Gastroesophageal sphincter (tissue), 4 donors: ENCODE data around the gene SCIMP. TPM values are rescaled to one million over a fixed set of nuclear protein-coding genes. Genes with fewer than 3 reads are reported as not detected.
"Not testable (repeated sequence)": the region's sequence is repeated elsewhere in the genome, so short reads cannot be mapped to it uniquely, and the experiment has no call there.

Source experiments
- ATAC-seq: fragments of 150-250 bp; one replicate; pipeline ENCODE4 v1.9.1; 2016; ENCODE audit warnings: mild to moderate bottlenecking, moderate library complexity
- H3K27ac ChIP-seq, 4 donors: fragments of 200-600 bp; sonication (generic) in 3 of 4; 1 replicate in 3 of 4; 2 replicates in 1 of 4; pipeline ENCODE4 v1.5.1; 2016 to 2019
- H3K27me3 ChIP-seq: fragments of 200-600 bp; sonication (generic); one replicate; pipeline ENCODE4 v1.5.1; 2019
- H3K36me3 ChIP-seq, 2 donors: fragments of 200-600 bp; sonication (generic); one replicate each; pipeline ENCODE4 v1.5.1; 2019; ENCODE audit warnings: control low read depth in 1 of 2
- H3K4me1 ChIP-seq, 3 donors: fragments of 200-600 bp; sonication (generic); 1 replicate in 2 of 3; 2 replicates in 1 of 3; pipeline ENCODE4 v1.5.1; 2016 to 2019; ENCODE audit warnings: control low read depth in 2 of 3
- H3K4me3 ChIP-seq, 2 donors: fragments of 200-600 bp; sonication (generic); one replicate each; pipeline ENCODE4 v1.5.1; 2019; ENCODE audit warnings: mild to moderate bottlenecking in 1 of 2, moderate library complexity in 1 of 2
- H3K9me3 ChIP-seq, 3 donors: fragments of 200-600 bp; sonication (generic); one replicate each; pipeline ENCODE4 v1.5.1; 2017 to 2019; ENCODE audit warnings: control low read depth in 2 of 3
- EP300 ChIP-seq: sonication (generic); formaldehyde crosslinking; IDR thresholded peaks from one replicate; pipeline ENCODE4 v1.6.1; 2017; ENCODE audit warnings: antibody characterized with exemption, mild to moderate bottlenecking
- POLR2A ChIP-seq, 2 donors: fragments of 450-650 bp; IDR thresholded peaks; one replicate each; pipeline ENCODE4 v1.6.1; 2017; ENCODE audit warnings: antibody characterized with exemption in 2 of 2, mild to moderate bottlenecking in 2 of 2, moderate library complexity in 1 of 2
- POLR2AphosphoS5 ChIP-seq: sonication (generic); formaldehyde crosslinking; IDR thresholded peaks from one replicate; pipeline ENCODE4 v1.6.1; 2017; ENCODE audit warnings: antibody characterized with exemption
- WGBS, 2 donors: methylation state at CpG; one replicate each; pipeline ENCODE4 v1.1.5; 2018; ENCODE audit warnings: low coverage in 1 of 2; 5-methylcytosine and 5-hydroxymethylcytosine counted together
- total RNA-seq, 4 donors: library from RNA; depleted of rRNA; stranded (reverse); fragments of >200 nt; gene quantifications; one replicate each; pipeline ENCODE4 v1.1.0, GENCODE V29; 2016
- TF ChIP-seq, protein P1 (sequence below), 4 experiments: fragments of 200-600 bp in 2 of 4; fragments of 450-650 bp in 2 of 4; sonication (generic) in 1 of 4; IDR thresholded peaks; one replicate each; pipeline ENCODE4 v1.5.1; 2017 to 2019; ENCODE audit warnings: antibody characterized with exemption in 4 of 4, mild to moderate bottlenecking in 2 of 4, moderate library complexity in 2 of 4

The SCIMP gene
- total RNA-seq, 4 donors from 2014 or later: 0.49 to 2.2 (median 1.9) TPM; not detected in 1

DNA sequence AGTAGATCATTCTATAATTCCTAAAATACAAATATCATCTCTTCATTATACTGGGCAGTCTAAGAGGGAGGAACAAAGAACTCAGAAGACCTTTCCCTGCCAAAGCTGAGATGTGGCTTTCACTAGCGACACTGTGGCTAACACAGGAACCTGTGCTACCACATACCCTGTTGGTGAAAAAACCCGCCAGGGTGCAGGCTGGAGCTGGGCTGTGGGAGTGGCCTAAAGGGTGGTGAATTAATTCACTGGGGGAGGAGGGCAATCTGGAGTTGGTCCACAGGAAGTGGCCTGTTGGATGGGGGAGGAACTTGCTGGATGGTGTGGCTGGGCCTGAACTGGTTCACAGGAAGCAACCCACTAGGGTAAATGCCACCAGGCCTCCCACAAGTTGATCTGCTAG lies 50.4 kb downstream of the SCIMP start:
- Histone ChIP-seq H3K4me3 (no peak overlapping the region), H3K9me3 (peaks cover 22 to 98% (median 28%) of the 10 kb centered on the region in 3 donors), H3K27ac (no peak overlapping the region), H3K27me3 (no peaks in the 10 kb centered on the region), H3K4me1 (no peaks in the 10 kb centered on the region), H3K36me3 (peaks cover 0 to 64% of the 10 kb centered on the region in 2 donors)
- TF ChIP-seq POLR2A (IDR thresholded peaks at IDR 0.05): no peak
- 100% methylated on average over 1 of the region's 2 CpGs for WGBS, 2 donors
- ATAC-seq: no peak

DNA sequence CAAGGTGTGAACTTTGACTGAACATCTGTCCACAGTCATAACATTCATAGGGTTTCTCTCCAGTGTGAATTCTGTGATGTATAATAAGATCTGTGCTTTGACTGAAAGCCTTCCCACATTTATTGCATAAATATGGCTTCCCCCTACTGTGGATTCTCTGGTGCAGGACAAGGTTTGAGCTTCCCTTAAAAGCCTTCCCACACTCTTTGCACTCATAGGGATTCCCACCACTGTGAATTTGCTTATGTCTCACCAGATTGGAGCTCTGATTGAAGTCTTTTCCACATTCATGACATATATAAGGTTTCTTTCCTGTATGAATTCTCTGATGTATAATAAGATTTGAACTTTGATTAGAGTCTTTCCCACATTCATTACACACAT lies 51.3 kb downstream of the SCIMP start:
- H3K27me3 ChIP-seq: no peaks in the 10 kb centered on the region
- no peak overlapping the region for H3K4me3 ChIP-seq
- TF ChIP-seq POLR2A (IDR thresholded peaks at IDR 0.05) (no peak), POLR2AphosphoS5 (no peak), EP300 (no peak)
- TF ChIP-seq, protein P1, sequence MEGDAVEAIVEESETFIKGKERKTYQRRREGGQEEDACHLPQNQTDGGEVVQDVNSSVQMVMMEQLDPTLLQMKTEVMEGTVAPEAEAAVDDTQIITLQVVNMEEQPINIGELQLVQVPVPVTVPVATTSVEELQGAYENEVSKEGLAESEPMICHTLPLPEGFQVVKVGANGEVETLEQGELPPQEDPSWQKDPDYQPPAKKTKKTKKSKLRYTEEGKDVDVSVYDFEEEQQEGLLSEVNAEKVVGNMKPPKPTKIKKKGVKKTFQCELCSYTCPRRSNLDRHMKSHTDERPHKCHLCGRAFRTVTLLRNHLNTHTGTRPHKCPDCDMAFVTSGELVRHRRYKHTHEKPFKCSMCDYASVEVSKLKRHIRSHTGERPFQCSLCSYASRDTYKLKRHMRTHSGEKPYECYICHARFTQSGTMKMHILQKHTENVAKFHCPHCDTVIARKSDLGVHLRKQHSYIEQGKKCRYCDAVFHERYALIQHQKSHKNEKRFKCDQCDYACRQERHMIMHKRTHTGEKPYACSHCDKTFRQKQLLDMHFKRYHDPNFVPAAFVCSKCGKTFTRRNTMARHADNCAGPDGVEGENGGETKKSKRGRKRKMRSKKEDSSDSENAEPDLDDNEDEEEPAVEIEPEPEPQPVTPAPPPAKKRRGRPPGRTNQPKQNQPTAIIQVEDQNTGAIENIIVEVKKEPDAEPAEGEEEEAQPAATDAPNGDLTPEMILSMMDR (IDR thresholded peaks at IDR 0.05): no peak
- H3K9me3 ChIP-seq: peaks cover 25 to 98% (median 28%) of the 10 kb centered on the region in 3 donors
- H3K36me3 ChIP-seq: peaks cover 0 to 64% of the 10 kb centered on the region in 2 donors
- H3K27ac ChIP-seq: no peak overlapping the region
- ATAC-seq: no peak
- no peaks in the 10 kb centered on the region for H3K4me1 ChIP-seq

DNA sequence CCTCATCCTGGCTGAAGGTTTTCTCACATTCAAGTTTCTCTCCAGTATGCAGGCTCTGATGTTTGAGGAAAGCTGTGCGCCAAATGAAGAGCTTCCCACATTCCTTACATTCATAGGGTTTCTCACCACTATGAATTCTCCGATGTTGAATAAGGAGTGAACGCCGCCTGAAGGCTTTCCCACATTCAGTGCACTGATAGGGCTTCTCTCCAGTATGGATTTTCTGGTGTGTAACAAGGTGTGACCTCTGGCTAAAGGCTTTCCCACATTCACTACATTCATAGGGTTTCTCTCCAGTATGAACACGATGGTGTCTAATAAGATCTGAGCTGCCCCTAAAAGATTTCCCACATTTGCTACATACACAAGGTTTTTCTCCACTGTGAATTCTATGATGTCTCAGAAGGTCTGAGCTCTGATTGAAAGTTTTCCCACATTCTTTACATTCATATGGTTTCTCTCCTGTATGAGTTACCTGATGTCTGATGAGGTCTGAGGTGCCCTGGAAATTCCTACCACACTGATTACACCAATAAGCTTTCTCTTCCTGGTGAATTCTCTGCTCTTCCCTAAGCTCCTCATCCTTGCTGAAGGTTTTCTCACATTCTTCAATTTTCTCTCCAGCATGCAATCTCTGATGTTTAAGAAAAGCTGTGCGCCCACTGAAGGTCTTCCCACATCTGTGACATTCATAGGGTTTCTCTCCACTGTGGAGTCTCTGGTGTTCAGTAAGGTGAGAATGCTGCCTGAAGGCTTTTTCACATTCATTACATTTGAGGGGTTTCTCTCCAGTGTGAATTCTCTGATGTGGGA lies 51.9 kb downstream of the SCIMP start:
- WGBS, 2 donors: 85 to 97% methylated on average over 3 to 6 of the region's 6 CpGs
- H3K4me3 ChIP-seq: no peak overlapping the region

DNA sequence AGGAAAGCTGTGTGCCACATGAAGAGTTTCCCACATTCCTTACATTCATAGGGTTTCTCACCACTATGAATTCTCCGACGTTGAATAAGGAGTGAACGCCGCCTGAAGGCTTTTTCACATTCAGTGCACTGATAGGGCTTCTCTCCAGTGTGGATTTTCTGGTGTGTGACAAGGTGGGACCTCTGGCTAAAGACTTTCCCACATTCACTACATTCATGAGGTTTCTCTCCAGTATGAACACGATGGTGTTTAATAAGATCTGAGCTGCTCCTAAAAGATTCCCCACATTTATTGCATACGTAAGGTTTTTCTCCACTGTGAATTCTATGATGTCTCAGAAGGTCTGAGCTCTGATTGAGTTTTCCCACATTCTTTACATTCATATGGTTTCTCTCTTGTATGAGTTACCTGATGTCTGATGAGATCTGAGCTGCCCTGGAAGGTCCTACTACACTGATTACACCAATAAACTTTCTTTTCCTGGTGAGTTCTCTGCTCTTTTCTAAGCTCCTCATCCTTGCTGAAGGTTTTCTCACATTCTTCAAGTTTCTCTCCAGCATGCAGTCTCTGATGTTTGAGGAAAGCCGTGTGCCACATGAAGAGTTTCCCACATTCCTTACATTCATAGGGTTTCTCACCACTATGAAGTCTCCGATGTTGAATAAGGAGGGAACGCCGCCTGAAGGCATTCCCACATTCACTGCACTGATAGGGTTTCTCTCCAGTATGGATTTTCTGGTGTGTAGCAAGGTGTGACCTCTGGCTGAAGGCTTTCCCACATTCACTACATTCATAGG lies 53.0 kb downstream of the SCIMP start:
- H3K27me3 ChIP-seq: no peaks in the 10 kb centered on the region
- 94 to 98% methylated on average over 9 to 10 of the region's 10 CpGs for WGBS, 2 donors
- no peaks in the 10 kb centered on the region for H3K4me1 ChIP-seq
- no peak for TF ChIP-seq POLR2A (IDR thresholded peaks at IDR 0.05)
- TF ChIP-seq EP300: no peak
- no peak for TF ChIP-seq POLR2AphosphoS5
- TF ChIP-seq, protein P1 (IDR thresholded peaks at IDR 0.05): no peak
- H3K36me3 ChIP-seq: peaks cover 0 to 58% of the 10 kb centered on the region in 2 donors
- ATAC-seq: no peak
- no peak overlapping the region for H3K27ac ChIP-seq
- H3K9me3 ChIP-seq: peaks cover 25 to 100% (median 26%) of the 10 kb centered on the region in 3 donors
- H3K4me3 ChIP-seq: no peak overlapping the region

More for the DNA sequence above, 51.9 kb downstream of the SCIMP start:
- Histone ChIP-seq H3K9me3 (peaks cover 25 to 98% (median 28%) of the 10 kb centered on the region in 3 donors), H3K36me3 (peaks cover 0 to 59% of the 10 kb centered on the region in 2 donors), H3K27me3 (no peaks in the 10 kb centered on the region), H3K4me1 (no peaks in the 10 kb centered on the region), H3K27ac (no peak overlapping the region)
- TF ChIP-seq POLR2AphosphoS5: no peak
- TF ChIP-seq, protein P1 (IDR thresholded peaks at IDR 0.05): no peak
- no peak for TF ChIP-seq POLR2A (IDR thresholded peaks at IDR 0.05)
- no peak for TF ChIP-seq EP300
- ATAC-seq: no peak

DNA sequence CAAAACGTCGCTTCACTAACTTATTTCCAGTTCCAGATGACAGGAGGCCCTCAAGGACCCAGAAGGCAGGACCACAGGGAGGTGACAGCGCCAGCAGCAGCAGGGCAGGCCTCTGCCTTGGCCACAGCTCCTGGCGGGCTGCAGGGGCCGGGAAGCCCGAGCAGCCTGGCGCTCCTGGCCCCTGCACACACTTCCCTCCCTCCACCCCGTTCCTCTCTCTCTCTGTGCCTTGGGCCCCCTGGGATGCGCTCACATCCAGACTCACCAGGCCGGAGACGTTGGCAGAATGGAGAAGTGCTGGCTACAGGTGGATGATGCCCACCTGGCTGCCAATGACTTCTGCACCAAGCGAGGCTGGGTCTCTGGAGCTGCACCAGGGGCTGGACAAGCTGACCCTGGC lies 55.7 kb downstream of the SCIMP start:
- WGBS, 2 donors: 98 to 100% methylated on average over 4 to 6 of the region's 12 CpGs
- peaks cover 18 to 99% (median 25%) of the 10 kb centered on the region in 3 donors for H3K9me3 ChIP-seq

DNA sequence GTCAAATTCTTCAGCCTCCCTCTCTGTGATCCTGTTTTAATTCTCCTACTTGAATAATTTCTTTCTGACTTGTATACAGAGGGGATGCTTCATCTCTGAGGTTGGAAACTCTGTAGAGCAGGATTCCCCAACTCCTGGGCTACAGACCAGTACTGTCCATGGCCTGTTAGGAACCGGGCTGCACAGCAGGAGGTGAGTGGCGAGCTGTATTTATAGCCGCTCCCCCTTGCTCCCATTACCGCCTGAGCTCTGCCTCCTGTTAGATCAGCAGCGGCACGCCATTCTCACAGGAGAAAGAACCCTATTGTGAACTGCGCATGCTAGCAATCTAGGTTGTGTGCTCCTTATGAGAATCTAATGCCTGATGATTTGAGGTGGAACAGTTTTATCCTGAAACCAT lies 59.6 kb downstream of the SCIMP start:
- H3K27ac ChIP-seq, H3K4me3 ChIP-seq, ATAC-seq, H3K4me1 ChIP-seq, H3K27me3 ChIP-seq: not testable (repeated sequence)
- H3K36me3 ChIP-seq: peaks cover 0 to 39% of the 10 kb centered on the region in 2 donors
- H3K9me3 ChIP-seq: peaks cover under 1 to 77% (median 3%) of the 10 kb centered on the region in 3 donors
- WGBS, 2 donors: 93% methylated on average over 6 of the region's 7 CpGs; no CpG with 5 or more reads in 1 of the 2 donors

More for the DNA sequence above, 55.7 kb downstream of the SCIMP start:
- H3K27ac ChIP-seq: no peak overlapping the region
- no peaks in the 10 kb centered on the region for H3K27me3 ChIP-seq
- no peak overlapping the region for H3K4me3 ChIP-seq
- no peak for TF ChIP-seq POLR2A (IDR thresholded peaks at IDR 0.05)
- peaks cover 0 to 51% of the 10 kb centered on the region in 2 donors for H3K36me3 ChIP-seq
- H3K4me1 ChIP-seq: no peaks in the 10 kb centered on the region
- ATAC-seq: no peak

DNA sequence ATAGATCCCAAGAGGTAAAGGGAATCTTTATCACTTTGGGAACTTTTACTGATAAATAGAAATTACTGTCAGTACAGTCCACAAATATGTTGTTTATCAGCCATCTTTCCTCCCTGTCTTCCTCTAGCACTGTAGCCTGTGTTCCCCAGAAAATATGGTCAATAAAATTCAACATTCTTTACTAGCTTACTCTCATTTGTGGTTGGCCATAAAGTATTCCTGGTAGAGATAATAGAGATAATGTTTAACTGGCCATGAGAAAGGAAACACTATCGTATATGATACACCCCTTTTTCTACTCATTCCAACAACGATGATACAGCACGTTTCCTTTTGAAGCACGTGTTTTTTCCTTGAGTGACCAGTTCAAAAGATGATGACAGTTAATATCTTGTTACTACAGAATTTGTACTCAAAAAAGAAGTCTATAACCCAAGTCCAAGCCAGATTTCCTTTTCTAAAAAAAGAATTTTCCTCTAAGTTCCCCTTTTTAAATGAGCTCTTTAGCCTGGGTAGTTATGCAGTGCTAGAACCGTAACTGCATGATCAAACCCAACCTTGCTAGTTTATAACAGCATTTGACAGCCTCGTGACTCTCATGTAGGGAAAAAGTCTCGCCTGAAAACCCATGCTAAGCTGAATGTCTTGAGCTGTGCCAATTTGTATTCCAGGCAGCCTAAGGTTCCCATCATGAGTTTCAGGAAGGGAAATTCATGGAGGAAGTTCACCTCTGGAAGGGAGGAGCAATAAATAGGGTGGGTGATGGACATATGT lies 68.7 kb downstream of the SCIMP start:
- H3K4me3 ChIP-seq, H3K4me1 ChIP-seq, H3K9me3 ChIP-seq, H3K27ac ChIP-seq, ATAC-seq, H3K36me3 ChIP-seq, H3K27me3 ChIP-seq: not testable (repeated sequence)
- 70 to 80% methylated on average over 3 of the region's 7 CpGs for WGBS, 2 donors
